CD1c-positive myeloid dendritic cell (primary cell): ENCODE measurements around the gene PTH2R.
"Not testable (repeated sequence)": the region's sequence is repeated elsewhere in the genome, so short reads cannot be mapped to it uniquely, and the experiment has no call there.

Source experiments
- DNase-seq: peaks from one replicate; pipeline ENCODE4 v3.0.0-alpha.2; 2016; ENCODE audit errors: extremely low spot score

PTH2R gene

DNA sequence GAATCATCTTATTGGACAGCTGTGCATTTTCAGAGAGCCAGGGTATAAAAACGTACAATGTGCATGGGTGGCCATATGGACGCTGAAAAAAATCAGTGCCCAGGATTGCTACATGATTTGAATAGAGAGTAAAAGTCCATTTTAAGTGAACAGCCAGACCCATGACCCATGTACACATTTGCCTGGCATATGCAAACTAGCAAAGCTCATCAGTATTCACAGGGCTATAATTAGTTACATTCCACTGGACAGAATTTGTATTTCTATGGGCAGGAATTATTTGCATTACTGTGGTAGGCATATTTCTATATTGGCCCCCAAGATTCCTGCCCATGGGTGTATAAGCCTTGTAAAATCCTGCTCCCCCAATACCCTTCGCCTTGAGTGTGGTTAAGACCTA lies 78.8 kb downstream of the PTH2R start:
- DNase-seq, result no peak

DNA sequence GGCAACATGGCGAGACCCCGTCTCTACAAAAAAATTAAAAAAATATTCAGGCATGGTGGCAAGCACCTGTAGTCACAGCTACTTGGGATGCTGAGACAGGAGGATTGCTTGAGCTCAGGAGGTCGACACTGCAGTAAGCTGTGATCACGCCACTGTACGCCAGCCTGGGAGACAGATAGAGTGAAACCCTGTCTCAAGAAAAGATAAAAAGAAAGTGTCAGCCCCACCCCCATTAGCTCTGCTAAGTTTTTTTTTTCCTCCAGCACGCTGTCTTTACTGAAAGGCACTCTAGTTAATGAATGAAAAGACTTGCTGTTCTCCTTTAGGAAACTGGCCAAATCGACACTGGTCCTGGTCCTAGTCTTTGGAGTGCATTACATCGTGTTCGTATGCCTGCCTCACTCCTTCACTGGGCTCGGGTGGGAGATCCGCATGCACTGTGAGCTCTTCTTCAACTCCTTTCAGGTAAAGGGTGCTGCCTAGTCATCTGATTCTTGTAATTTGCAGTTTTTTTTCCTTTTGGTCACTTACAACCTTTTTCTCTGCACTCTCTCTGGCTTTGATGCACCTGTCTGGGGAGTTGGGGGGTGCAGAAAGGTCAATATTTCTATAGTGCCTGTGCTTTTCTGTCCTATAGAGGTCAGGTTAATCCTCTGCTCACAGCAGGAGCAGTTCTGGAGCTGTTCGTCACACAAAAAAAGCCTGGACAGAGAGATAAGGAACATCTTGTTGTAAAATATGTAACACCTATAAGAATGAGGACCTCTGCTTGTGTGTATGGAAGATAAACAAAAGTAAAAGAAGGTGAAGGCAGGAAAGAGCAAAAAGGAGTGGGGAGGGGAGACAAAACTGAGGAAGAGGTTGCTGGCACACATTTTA lies 82.3 kb downstream of the PTH2R start:
- no peak for DNase-seq

DNA sequence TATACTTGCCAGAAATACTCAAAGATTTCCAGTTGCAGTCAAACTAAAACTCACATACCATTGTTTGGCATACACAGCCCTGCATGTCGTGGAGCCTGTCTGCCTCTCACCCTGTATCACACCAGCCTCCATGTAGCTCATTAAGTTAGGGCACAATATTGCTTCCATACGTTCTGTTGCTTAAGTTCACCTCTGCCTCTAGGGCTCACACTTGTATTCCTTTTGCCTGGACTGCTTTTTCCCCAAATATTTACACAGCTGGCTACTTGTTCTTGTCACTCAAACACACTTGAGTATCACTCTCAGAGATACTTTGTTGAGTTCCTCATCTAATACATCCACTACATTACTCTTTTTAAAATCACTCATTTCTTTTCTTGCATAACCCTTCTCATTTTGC lies 83.1 kb downstream of the PTH2R start:
- DNase-seq, result no peak

DNA sequence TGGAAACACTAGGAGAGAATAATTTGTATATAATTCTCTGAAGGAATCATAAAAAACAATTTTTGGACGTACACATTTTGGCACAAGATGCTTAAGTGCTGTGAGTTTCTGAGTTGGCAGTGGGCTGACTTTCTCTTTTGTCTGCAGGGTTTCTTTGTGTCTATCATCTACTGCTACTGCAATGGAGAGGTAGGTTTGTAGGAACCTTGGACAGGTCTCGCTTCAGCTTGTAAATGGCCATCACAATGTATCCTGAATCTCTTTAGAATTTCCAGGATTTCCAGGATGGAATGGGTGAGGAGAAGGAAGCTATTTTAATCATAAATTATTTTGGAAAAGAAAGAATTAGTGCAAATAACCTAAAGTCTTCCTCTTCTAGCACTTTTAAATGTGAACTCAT lies 83.9 kb downstream of the PTH2R start:
- DNase-seq, result no peak

DNA sequence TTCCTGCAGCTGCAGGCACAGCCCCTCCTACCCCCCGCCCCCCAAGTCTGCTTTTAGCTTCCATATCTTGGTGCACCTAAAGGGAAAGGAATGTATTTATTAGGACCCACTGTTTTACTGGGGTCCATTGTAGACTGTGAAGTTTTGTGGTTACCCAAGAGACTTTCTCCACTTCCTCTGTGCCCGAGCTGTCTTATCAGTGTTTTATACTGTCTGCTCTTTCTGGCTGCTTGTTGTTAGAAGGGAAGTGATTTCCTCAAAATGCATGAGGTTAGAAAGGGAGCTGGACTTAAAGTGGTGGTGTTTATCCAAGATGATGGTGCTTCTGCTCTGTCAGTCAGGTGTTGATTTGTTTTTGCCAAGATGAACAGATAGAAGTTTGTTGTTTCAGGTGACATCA lies 85.0 kb downstream of the PTH2R start:
- DNase-seq, result no peak

DNA sequence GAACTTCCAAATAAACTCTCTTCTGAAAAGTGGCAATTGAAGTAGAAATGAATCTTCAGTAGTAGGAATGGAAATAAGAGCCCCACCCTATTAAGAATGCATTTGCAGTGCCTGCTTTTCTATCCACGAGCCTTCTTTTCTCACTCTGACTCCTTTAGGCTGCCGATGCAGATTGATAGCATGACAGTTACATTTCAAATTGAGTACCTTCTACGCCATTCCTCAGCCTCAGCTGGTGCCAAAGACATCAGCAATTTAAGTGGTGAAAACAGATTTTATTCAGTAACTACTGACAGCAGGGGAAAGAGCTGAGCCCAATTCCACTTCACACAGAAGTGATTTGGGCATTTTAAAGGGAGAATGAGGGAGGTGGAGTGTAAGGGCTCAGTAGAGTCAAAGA lies 85.5 kb downstream of the PTH2R start:
- DNase-seq, result no peak

DNA sequence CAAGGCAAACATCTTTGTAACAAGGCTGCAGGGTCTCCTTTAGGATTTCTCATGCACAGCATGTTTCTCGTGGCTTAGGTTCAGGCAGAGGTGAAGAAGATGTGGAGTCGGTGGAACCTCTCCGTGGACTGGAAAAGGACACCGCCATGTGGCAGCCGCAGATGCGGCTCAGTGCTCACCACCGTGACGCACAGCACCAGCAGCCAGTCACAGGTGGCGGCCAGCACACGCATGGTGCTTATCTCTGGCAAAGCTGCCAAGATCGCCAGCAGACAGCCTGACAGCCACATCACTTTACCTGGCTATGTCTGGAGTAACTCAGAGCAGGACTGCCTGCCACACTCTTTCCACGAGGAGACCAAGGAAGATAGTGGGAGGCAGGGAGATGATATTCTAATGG lies 86.6 kb downstream of the PTH2R start:
- DNase-seq, result no peak

DNA sequence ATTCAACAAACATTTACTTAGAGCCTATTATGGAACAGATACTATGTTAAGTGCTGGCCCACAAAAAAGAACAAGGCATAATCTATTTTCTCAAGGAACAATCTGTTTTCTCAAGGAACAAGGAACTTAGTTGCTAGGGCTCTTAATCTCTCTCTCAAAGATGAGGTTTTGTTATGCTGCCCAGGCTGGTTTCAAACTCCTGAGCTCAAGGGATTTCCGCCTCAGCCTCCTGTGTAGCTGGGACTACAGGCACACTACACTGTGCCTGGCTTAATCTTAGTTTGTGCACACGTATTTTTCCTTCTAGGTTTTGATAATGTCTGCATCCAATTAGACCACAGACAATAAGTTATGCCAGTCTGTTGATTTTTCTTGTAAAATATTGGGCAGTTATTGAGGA lies 89.5 kb downstream of the PTH2R start:
- DNase-seq, result no peak

DNA sequence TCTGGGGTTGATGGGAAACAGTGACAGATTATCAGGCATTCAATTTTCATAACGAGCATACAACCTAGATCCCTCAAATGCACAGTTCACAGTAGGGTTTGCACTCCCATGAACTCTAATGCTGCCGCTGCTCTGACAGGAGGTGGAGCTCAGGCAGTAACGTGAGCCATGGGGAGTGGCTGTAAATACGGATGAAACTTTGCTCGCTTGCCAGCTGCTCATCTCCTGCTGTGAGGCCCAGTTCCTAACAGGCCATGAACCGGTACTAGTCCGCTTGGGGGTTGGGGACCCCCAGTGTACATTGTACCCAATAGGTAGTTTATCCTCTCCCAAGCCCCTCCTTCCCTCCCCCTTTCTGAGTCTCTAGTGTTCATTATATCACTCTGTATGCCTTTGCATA lies 94.6 kb downstream of the PTH2R start:
- no peak for DNase-seq

DNA sequence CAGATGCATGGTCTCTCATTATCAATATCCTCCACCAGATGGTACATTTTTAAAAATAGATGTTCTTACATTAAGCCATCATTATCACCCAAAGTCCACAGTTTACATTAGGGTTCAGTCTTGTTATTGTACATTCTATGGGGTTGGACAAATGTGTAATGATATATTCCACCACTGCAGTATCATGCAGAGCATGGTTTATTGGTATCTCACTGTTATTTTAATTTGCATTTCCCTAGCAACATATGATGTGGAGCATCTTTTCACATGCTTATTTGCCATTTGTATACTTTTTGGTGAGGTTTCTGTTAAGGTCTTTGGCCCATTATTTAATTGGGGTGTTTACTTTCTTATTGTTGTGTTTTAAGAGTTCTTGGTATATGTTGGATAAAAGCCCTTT lies 95.7 kb downstream of the PTH2R start:
- DNase-seq, result no peak

DNA sequence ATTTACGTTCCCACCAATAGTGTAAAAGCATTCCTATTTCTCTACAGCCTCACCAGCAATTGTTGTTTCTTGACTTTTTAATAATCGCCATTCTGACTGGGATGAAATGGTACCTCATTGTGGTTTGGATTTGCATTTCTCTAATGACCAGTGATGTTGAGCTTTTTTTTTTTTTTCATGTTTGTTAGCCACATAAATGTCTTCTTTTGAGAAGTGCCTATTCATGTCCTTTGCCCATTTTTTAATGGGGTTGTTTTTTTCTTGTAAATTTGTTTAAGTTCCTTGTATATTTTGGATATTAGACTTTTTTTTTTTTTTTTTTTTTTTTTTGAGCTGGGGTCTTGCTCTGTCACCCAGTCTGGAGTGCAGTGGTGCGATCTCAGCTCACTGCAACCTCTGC lies 98.8 kb downstream of the PTH2R start:
- not testable (repeated sequence) for DNase-seq

DNA sequence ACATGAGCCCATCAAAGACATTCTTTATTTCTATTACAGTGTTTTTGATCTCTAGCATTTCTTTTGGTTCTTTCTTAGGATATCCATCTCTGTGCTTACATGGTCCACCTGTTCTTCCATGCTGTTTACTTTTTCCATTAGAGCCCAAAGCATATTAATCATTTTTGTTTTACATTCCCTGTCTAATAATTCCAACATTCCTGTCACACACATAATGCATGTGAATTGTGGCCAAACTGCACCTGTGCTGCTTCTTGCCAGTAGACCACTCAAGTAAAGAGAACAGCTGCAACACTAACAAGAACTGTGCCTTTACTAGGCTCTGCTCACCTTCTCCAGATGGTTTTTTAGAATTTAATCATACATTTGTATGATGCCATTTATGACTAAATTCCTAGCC lies 103.0 kb downstream of the PTH2R start:
- DNase-seq, result no peak

DNA sequence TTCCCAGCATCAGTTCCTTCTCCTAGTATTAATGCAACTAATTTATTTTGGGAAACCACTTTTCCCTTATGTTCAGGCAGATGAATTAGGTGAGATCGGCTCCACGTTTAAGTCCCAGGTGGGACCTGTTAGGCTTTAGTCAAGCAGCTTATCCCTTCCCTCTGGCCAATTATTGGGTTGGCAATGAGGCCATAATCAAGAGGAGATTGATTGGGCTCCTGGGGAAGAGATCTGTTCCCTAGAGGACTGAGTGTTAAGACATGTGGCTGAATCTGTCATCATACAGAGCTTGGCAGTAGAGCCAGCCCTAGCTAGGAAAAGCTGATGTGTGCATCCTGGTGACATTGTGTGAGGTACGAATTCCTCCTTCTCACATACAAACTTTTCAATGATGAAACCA lies 104.4 kb downstream of the PTH2R start:
- no peak for DNase-seq

DNA sequence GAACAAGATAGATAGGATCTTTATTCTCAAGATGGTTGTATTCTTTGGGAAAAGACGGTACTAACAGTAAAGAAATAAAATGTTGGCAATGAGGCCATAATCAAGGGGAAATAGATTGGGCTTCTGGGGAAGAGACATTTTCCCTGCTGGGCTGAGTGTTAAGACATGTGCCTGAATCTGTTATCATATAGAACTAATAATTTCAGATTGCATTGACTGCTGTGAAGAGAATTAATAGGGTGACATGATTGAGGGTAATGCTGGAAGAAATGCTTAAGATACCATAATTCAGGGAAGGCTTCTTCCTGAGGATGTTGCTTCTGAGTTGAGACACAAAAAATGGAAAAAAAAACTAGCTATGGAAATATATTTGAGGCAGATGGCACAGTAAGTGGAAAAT lies 105.0 kb downstream of the PTH2R start:
- DNase-seq, result no peak

DNA sequence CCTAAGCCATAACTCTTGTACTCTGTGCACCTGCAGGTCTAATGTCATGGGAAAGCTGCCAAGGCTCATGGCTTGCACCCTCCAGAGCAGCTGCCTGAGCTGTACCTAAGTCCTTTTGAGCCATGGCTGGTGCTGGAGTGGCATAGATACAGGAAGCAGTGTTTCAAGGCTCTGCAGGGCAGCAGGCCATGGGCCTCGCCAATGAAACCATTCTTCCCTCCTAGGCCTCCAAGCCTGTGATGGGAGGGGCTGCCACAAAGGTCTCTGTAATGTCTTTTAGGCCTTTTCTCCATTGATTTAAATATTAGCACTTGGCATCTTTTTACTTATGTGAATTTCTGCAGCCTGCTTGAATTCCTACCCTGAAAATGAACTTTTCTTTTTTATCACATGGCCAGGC lies 108.5 kb downstream of the PTH2R start:
- no peak for DNase-seq

DNA sequence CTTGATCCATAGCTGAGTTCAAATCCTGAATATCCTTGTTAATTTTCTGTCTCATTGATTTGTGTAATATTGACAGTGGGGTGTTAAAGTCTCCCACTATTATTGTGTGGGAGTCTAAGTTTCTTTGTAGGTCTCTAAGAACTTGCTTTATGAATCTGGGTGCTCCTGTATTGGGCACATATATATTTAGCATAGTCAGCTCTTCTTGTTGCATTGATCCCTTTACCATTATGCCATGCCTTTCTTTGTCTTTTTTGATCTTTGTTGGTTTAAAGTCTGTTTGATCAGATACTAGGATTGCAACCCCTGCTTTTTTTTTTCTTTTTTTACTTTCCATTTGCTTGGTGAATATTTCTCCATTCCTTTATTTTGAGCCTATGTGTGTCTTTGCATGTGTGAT lies 116.5 kb downstream of the PTH2R start:
- not testable (repeated sequence) for DNase-seq

DNA sequence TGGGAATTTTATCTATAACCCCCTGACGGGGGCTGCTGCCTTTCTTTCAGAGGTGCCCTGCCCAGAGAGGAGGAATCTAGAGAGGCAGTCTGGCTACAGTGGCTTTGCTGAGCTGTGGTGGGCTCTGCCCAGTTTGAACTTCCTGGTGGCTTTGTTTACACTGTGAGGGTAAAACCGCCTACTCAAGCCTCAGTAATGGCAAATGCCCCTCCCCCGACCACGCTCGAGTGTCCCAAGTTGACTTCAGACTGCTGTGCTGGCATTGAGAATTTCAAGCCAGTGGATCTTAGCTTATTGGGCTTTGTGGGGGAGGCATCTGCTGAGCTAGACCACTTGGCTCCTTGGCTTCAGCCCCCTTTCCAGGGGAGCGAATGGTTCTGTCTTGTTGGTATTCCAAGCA lies 118.6 kb downstream of the PTH2R start:
- not testable (repeated sequence) for DNase-seq

DNA sequence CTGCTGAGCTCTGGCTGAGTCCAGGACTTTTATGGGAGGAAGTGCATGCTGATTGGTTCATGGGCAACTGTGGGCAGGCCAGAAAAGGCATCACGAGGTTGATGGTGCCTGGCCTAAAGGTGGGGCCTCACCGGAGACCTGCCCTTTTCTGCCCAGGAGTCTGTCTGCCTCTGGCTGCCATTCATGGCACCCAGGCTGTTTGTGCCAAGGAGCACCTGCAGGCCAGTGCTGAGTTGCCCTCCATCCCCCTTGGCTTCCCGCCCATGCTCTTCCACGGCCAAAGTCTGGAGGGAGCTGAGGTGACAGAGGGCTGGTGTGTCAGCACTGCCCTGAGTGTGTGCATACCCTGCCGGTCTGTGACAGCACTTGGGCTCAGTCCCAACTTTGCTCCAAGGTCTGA lies 123.2 kb downstream of the PTH2R start:
- no peak for DNase-seq

DNA sequence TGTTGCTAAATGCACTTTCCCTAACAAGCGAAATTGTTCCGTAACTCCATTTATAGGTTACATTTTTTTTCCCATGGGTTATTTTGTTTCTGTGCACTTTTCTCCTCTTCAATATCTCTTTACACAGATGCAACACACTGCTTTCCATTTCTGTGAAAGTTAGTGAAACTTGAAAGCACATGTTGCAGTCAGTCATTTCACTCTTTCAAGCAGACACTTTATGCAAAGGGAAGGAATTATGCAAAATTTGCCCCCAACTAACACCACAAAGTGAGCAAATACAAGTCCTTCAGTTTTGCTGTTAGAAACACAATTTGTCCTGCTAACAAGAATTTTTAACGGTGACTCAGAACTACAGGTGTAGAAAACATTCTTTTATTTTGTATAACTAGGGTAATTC lies 124.8 kb downstream of the PTH2R start:
- no peak for DNase-seq

DNA sequence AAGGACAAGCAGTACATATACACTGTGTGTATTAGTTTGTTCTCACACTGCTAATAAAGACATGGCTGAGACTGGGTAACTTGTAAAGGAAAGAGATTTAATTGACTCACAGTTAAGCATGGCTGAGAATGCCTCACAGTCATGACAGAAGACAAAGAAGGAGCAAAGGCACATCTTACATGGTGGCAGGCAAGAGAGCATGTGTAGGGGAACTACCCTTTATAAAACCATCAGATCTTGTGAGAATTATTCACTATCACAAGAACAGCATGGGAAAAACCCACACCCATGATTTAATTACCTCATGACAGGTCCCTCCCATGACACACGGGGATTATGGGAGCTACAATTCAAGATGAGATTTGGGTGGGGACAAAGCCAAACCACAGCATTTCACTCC lies 129.0 kb downstream of the PTH2R start:
- DNase-seq, result not testable (repeated sequence)

DNA sequence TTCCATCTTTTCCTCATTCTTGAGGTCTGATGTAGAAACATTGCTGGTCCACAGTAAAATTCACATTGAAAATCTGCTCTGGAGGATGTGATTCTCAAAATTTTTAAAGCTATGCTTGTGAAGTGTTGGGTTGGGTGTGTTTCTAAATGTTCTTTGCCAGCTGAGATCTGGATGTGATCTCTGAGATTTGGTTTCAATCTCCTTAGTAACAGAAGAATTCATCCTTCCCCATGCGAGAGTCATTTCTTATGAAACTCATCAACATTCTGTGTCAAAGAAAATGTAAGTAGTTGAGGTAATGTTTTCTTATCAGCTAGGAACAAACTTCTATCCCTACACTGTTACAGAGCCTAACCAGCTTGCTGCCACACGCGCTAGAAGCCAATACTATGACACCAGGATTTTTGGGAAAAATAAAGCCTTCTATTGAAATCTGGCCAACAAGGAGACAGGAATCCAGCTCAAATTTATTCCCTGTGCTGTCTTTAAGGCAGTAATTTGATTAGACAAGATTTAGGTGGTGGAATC lies 134.9 kb downstream of the PTH2R start:
- no peak for DNase-seq

DNA sequence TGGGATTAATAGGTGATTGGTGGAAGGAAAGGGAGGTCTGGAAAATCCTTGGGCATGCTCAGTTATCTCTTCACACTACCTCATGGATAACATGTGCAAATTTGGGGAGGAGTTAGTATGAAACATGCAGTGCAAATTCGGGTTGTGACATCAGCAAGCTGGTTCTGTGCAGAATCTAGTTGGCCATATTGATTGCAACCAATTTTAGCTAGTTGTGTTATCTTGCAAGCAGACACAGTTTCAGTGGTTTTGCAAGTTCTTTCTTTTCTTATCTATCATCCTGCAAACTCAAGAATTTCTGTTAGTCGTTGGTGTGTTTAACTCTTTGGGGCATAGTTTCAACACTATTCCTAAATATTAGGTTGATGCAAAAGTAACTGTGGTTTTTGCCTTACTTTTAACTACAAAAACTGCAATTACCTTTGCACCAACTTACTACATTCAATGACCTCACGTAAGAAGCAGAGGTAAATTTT lies 135.4 kb downstream of the PTH2R start:
- no peak for DNase-seq

DNA sequence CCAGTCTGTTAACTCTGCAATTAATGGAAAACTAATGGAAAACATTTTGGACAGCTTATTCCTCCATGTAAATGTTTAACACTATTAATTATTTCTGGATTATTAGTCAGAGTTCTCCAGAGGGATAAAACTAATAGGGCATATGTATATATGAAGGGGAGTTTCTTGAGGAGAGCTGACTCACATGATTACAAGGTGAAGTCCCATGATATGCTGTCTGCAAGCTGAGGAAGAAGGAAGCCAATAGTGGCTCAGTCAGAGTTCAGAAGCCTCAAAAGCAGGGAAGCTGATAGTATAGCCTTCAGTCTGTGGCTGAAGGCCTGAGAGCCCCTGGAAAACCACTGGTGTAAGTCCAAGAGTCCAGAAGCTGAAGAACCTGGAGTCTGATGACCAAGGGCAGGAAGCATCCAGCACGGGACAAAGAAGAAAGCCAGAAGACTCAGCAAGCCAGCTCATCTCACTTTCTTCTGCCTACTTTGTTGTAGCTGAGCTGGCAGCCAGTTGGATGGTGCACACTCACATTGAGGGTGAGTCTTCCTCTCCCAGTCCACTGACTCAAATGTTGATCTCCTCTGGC lies 136.0 kb downstream of the PTH2R start:
- no peak for DNase-seq
